ENCODE measurements around the gene RCOR2.

Gene RCOR2

GRCh38 chr11:63923319-63923718, 6.4 kb upstream of the RCOR2 start:
- DNase-seq (ENCODE audit: low read depth, low spot score), result no peak

GRCh38 chr11:63922673-63923192, 5.8 kb upstream of the RCOR2 start:
- DNase-seq (ENCODE audit: low read depth, low spot score), result no peak

GRCh38 chr11:63920939-63921417, 4.0 kb upstream of the RCOR2 start:
- DNase-seq (ENCODE audit: low read depth, low spot score), result no peak

GRCh38 chr11:63920126-63920938, 3.4 kb upstream of the RCOR2 start:
- DNase-seq (ENCODE audit: low read depth, low spot score), result no peak

GRCh38 chr11:63919267-63920125, 2.5 kb upstream of the RCOR2 start:
- DNase-seq (ENCODE audit: low read depth, low spot score), result no peak

- DNase-seq (ENCODE audit: low read depth, low spot score), result no peak
Measured at GRCh38 chr11:63918507-63919191, 1.7 kb upstream of the RCOR2 start.

- DNase-seq (ENCODE audit: low read depth, low spot score), result no peak
Measured at GRCh38 chr11:63917692-63918506, 935 bp upstream of the RCOR2 start.

- no peak for DNase-seq (ENCODE audit: low read depth, low spot score)
Measured at GRCh38 chr11:63915961-63916836, 765 bp downstream of the RCOR2 start.

- no peak for DNase-seq (ENCODE audit: low read depth, low spot score)
Measured at GRCh38 chr11:63914896-63915691, 1.9 kb downstream of the RCOR2 start.

- no peak for DNase-seq (ENCODE audit: low read depth, low spot score)
Measured at GRCh38 chr11:63913866-63914830, 2.8 kb downstream of the RCOR2 start.

GRCh38 chr11:63912678-63913077, 4.3 kb downstream of the RCOR2 start:
- no peak for DNase-seq (ENCODE audit: low read depth, low spot score)

GRCh38 chr11:63911876-63912275, 5.1 kb downstream of the RCOR2 start:
- no peak for DNase-seq (ENCODE audit: low read depth, low spot score)

- DNase-seq (ENCODE audit: low read depth, low spot score), result no peak
Measured at GRCh38 chr11:63911440-63911839, 5.5 kb downstream of the RCOR2 start.

GRCh38 chr11:63910675-63911074, 6.3 kb downstream of the RCOR2 start:
- no peak for DNase-seq (ENCODE audit: low read depth, low spot score)

GRCh38 chr11:63909591-63910506, 7.1 kb downstream of the RCOR2 start:
- no peak for DNase-seq (ENCODE audit: low read depth, low spot score)

GRCh38 chr11:63908631-63909401, 8.1 kb downstream of the RCOR2 start:
- no peak for DNase-seq (ENCODE audit: low read depth, low spot score)
